Stimulated activated CD4-positive, alpha-beta T cell treated with anti-CD3 and anti-CD28 coated beads, Interleukin-4, amount 100 ng/mL, for 4 hours (primary cell): ENCODE data around the gene TNS3.
"Not testable (repeated sequence)": the region's sequence is repeated elsewhere in the genome, so short reads cannot be mapped to it uniquely, and the experiment has no call there.

Experiments
- DNase-seq, 2 experiments: peaks; one replicate each; pipeline ENCODE4 v3.0.0-alpha.2; 2020

The TNS3 gene

GRCh38 chr7:47581804-47582763, at the start of gene TNS3:
TNS3 (minus strand) TSS chr7:47582111; CDS start chr7:47439636, 142,475 bp downstream.
- no peak for DNase-seq

- no peak for DNase-seq
Measured at GRCh38 chr7:47631711-47632110, 49.8 kb upstream of the TNS3 start.

- DNase-seq: no peak
Measured at GRCh38 chr7:47627580-47628283, 45.8 kb upstream of the TNS3 start.

- no peak for DNase-seq
Measured at GRCh38 chr7:47625861-47626715, 44.2 kb upstream of the TNS3 start.

- no peak for DNase-seq
Measured at GRCh38 chr7:47624689-47625088, 42.8 kb upstream of the TNS3 start.

GRCh38 chr7:47622946-47623640, 41.2 kb upstream of the TNS3 start:
- no peak for DNase-seq

GRCh38 chr7:47622586-47622945, 40.7 kb upstream of the TNS3 start:
- DNase-seq: no peak

GRCh38 chr7:47621979-47622561, 40.2 kb upstream of the TNS3 start:
- DNase-seq: no peak

GRCh38 chr7:47621347-47621746, 39.4 kb upstream of the TNS3 start:
- DNase-seq: no peak

GRCh38 chr7:47619806-47620205, 37.9 kb upstream of the TNS3 start:
- no peak for DNase-seq

GRCh38 chr7:47617131-47617530, 35.2 kb upstream of the TNS3 start:
- no peak for DNase-seq

GRCh38 chr7:47614450-47614849, 32.5 kb upstream of the TNS3 start:
- DNase-seq: no peak

- DNase-seq: no peak
Measured at GRCh38 chr7:47611045-47611511, 29.2 kb upstream of the TNS3 start.

GRCh38 chr7:47610506-47611044, 28.7 kb upstream of the TNS3 start:
- DNase-seq: no peak

- DNase-seq: no peak
Measured at GRCh38 chr7:47609803-47610452, 28.0 kb upstream of the TNS3 start.

GRCh38 chr7:47606593-47607046, 24.7 kb upstream of the TNS3 start:
- DNase-seq: not testable (repeated sequence)

- DNase-seq: no peak
Measured at GRCh38 chr7:47605816-47606575, 24.1 kb upstream of the TNS3 start.

- DNase-seq: no peak
Measured at GRCh38 chr7:47604496-47604890, 22.6 kb upstream of the TNS3 start.

GRCh38 chr7:47603514-47604255, 21.8 kb upstream of the TNS3 start:
- not testable (repeated sequence) for DNase-seq
